Ishikawa (cell line): ENCODE measurements around the gene PRICKLE2.

Source experiments
- CEBPB ChIP-seq: IDR thresholded peaks from 2 replicates; pipeline ENCODE4 v1.6.1; 2012
- CREB1 ChIP-seq: IDR thresholded peaks from 2 replicates; pipeline ENCODE4 v1.6.1; 2012; ENCODE audit warnings: low read depth
- EGR1 ChIP-seq: IDR thresholded peaks from 2 replicates; pipeline ENCODE4 v1.6.1; 2012
- EP300 ChIP-seq: IDR thresholded peaks from 2 replicates; pipeline ENCODE4 v1.6.1; 2012; ENCODE audit warnings: borderline replicate concordance
- FOXM1 ChIP-seq: IDR thresholded peaks from 2 replicates; pipeline ENCODE4 v1.6.1; 2012; ENCODE audit warnings: low read depth, borderline replicate concordance
- NFIC ChIP-seq: IDR thresholded peaks from 2 replicates; pipeline ENCODE4 v1.6.1; 2012
- RAD21 ChIP-seq: IDR thresholded peaks from 2 replicates; pipeline ENCODE4 v1.6.1; 2012; ENCODE audit warnings: low read depth
- REST ChIP-seq: IDR thresholded peaks from 2 replicates; pipeline ENCODE4 v1.6.1; 2012; ENCODE audit warnings: low read depth, mild to moderate bottlenecking
- TAF1 ChIP-seq: IDR thresholded peaks from 2 replicates; pipeline ENCODE4 v1.6.1; 2012; ENCODE audit warnings: low read depth, mild to moderate bottlenecking
- TCF12 ChIP-seq: IDR thresholded peaks from 2 replicates; pipeline ENCODE4 v1.6.1; 2012; ENCODE audit warnings: low read depth
- TEAD4 ChIP-seq: IDR thresholded peaks from 2 replicates; pipeline ENCODE4 v1.6.1; 2012
- YY1 ChIP-seq: IDR thresholded peaks from 2 replicates; pipeline ENCODE4 v1.6.1; 2012; ENCODE audit warnings: low read depth
- ZBTB7A ChIP-seq: IDR thresholded peaks from 2 replicates; pipeline ENCODE4 v1.6.1; 2012; ENCODE audit warnings: low read depth
- TF ChIP-seq, protein P1 (sequence below): IDR thresholded peaks from 2 replicates; pipeline ENCODE4 v1.6.1; 2012
- TF ChIP-seq, protein P2 (sequence below): IDR thresholded peaks from 2 replicates; pipeline ENCODE4 v1.6.1; 2012

PRICKLE2 gene

GRCh38 chr3:64255741-64256340, 30.6 kb upstream of the PRICKLE2 start:
- TF ChIP-seq CEBPB (no peak), EGR1 (no peak), FOXM1 (no peak), TAF1 (no peak), CREB1 (no peak), TEAD4 (no peak), RAD21 (no peak), EP300 (no peak), REST (no peak), TCF12 (no peak), YY1 (no peak), ZBTB7A (no peak)
- TF ChIP-seq, protein P1, sequence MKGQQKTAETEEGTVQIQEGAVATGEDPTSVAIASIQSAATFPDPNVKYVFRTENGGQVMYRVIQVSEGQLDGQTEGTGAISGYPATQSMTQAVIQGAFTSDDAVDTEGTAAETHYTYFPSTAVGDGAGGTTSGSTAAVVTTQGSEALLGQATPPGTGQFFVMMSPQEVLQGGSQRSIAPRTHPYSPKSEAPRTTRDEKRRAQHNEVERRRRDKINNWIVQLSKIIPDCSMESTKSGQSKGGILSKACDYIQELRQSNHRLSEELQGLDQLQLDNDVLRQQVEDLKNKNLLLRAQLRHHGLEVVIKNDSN: no peak

- no peak for TF ChIP-seq EP300
- peak; percentile 47; the same call in 1 of the 2 replicates for TF ChIP-seq EGR1
These were observed 29.2 kb upstream of the PRICKLE2 start for GRCh38 chr3:64254443-64254842.

DNA sequence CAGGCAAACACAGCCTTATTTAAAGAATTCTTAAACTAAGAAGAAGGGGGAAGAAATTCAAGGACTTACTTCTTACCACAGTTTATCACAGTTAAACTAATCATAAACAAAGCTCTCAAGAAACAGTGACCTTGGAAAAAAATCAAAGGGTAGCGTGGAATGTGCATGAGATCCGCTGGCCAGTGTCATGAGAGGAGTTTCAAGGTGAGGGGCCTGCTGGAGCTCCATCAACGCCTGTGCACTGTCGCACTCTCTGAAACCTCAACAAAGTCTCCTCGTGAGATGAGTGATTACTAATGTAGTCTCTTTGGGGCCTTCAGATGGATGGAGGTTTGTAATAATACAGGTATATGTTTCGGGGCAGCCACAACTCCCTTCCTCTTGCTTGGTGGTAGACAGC, 28.4 kb upstream of the PRICKLE2 start:
- TF ChIP-seq ZBTB7A: no peak
- TF ChIP-seq TCF12: no peak
- TF ChIP-seq EGR1: no peak
- no peak for TF ChIP-seq NFIC
- no peak for TF ChIP-seq CREB1
- no peak for TF ChIP-seq CEBPB

- TF ChIP-seq TCF12: no peak
- TF ChIP-seq ZBTB7A: no peak
- TF ChIP-seq FOXM1: no peak
- TF ChIP-seq YY1: no peak
- TF ChIP-seq CEBPB: no peak
- TF ChIP-seq EGR1: no peak
- TF ChIP-seq EP300: no peak
- TF ChIP-seq, protein P1: no peak
- no peak for TF ChIP-seq NFIC
- no peak for TF ChIP-seq CREB1
- no peak for TF ChIP-seq TAF1
- TF ChIP-seq TEAD4: no peak
- TF ChIP-seq RAD21: no peak
- no peak for TF ChIP-seq REST
- TF ChIP-seq, protein P2, sequence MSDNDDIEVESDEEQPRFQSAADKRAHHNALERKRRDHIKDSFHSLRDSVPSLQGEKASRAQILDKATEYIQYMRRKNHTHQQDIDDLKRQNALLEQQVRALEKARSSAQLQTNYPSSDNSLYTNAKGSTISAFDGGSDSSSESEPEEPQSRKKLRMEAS: no peak
These were observed 25.8 kb upstream of the PRICKLE2 start for GRCh38 chr3:64251019-64251418.

GRCh38 chr3:64247991-64248646, 22.9 kb upstream of the PRICKLE2 start:
- no peak for TF ChIP-seq TCF12
- TF ChIP-seq EP300: no peak
- TF ChIP-seq, protein P2: no peak
- no peak for TF ChIP-seq TEAD4
- TF ChIP-seq, protein P1: no peak
- TF ChIP-seq NFIC: no peak
- TF ChIP-seq CEBPB: no peak
- no peak for TF ChIP-seq TAF1
- TF ChIP-seq YY1: no peak
- TF ChIP-seq FOXM1: no peak
